ENCODE data around the gene LPIN3. TPM values are rescaled to one million over a fixed set of nuclear protein-coding genes. Genes with fewer than 3 reads are reported as not detected.
"Not testable (repeated sequence)": the region's sequence is repeated elsewhere in the genome, so short reads cannot be mapped to it uniquely, and the experiment has no call there.

LPIN3 gene
- total and polyA plus RNA-seq, 5 experiments from 2014 or later = 0.15 to 1.0 (median 0.44) TPM; not detected in 2

DNA sequence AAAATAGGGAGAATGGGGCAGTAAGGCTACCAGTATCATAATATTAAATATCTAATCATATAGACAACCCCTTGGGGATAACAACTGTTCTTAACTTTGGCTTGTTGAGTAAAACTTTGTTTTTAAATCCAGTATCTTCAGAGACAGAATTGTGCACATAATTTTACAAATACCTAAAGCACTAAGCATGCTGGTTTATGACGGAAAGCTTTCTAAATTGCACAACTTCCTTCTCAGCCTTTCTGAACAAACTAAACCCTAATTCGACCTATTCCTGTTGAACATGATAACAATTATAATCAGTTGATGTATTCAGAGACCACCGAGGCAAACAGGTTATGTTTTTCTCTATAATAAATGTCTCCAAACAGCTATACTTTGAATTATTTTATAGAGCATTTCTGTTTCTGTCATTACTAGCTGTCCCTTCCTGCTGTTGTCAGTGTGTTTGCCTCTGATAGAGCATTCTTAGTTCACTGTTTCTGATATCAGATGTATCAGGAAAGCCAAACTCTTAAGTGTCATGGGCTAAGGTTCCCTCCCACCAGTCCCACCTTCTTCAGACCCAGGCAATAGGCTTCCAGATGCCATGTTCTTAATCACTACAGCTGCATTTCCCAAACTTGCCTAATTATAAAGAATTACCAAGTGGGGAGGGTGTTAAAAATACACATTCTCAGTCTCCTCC is 31.8 kb upstream of the LPIN3 start:
- Mint-ChIP-seq H3K9me3 (no peaks in the 10 kb centered on the region), H3K4me3 (no peak overlapping the region), H3K27ac (no peak overlapping the region), H3K36me3 (peaks cover 0 to 2% (median 0%) of the 10 kb centered on the region in 3 donors), H3K27me3 (no peaks in the 10 kb centered on the region), H3K4me1 (peaks cover 7 to 22% (median 11%) of the 10 kb centered on the region in 4 donors)
- ATAC-seq = no peak
- DNase-seq = no peak
- POLR2A ChIA-PET = no interaction called here

DNA sequence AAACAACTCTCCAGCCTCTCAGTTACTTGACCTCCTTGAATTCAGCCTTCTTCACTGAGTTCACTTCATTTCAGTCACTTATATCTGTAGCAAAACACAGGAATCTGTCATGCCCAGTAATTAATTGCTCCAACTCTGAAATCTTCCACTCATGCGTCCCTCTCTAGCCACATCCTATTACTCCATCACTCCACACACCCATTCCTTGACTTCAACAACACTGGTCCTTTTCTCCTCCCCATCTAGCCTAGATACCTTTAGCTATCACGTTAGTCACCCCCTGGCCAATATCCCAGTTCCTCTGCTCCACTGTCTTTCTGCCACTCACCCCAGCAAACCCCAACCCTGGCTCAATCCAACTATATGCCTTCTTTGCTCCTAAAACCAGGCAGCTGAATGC is 30.8 kb upstream of the LPIN3 start:
- peaks cover 8 to 24% (median 11%) of the 10 kb centered on the region in 4 donors for H3K4me1 Mint-ChIP-seq
- peak overlapping the region in 2 of 10 donors; percentile 17 to 71 for H3K27ac Mint-ChIP-seq
- H3K36me3 Mint-ChIP-seq = peaks cover 0 to 2% (median 0%) of the 10 kb centered on the region in 3 donors
- no peak overlapping the region for H3K4me3 Mint-ChIP-seq
- no peaks in the 10 kb centered on the region for H3K9me3 Mint-ChIP-seq
- ATAC-seq (no peak), DNase-seq (no peak)
- no peaks in the 10 kb centered on the region for H3K27me3 Mint-ChIP-seq
- POLR2A ChIA-PET = no interaction called here

DNA sequence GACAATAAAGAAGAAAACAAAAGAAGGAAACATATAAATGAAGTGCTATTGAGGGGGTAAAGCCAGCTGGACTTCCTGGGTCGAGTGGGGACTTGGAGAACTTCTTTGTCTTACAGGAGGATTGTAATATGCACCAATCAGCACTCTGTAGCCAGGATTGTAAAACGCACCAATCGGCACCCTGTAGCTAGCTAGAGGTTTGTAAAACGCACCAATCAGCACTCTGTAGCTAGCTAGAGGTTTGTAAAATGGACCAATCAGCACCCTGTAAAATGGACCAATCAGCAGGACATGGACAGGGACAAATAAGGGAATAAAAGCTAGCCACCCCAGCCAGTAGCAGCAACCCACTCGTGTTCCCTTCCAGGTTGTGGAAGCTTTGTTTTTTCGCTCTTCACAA is 28.6 kb upstream of the LPIN3 start:
- not testable (repeated sequence) for ATAC-seq, H3K36me3 Mint-ChIP-seq, H3K27me3 Mint-ChIP-seq, H3K27ac Mint-ChIP-seq, H3K4me3 Mint-ChIP-seq, H3K9me3 Mint-ChIP-seq, DNase-seq
- peaks cover 20 to 30% (median 22%) of the 10 kb centered on the region in 4 donors for H3K4me1 Mint-ChIP-seq
- POLR2A ChIA-PET = interaction anchor here (0.6 to 1.0 kb wide), 2 partner anchors 80 to 597 kb away, joined by 3 to 4 read pairs; no protein-coding TSS in a partner anchor

DNA sequence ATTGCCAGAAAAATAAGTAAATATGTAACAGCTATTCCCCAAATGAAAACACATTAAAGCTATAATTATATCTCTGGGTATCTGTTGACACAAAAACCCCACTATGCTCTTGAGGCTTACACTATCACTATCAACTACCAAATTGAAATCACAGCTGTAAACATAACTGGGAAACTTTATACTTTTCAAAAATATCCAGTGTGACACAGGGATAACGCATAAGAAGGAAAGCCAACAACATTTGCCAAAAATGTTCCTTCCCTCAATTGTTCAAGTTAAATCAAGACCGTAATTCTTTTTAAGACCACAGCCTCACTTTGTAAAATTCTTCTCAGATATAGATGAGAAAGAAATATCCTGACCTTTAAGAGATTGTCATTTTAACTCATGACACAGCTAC is 26.2 kb upstream of the LPIN3 start:
- ATAC-seq (no peak), DNase-seq (no peak)
- no peaks in the 10 kb centered on the region for H3K27me3 Mint-ChIP-seq
- peak overlapping the region in 2 of 10 donors; percentile 30 to 33 for H3K4me3 Mint-ChIP-seq
- no peaks in the 10 kb centered on the region for H3K9me3 Mint-ChIP-seq
- peaks cover 0 to 2% (median 0%) of the 10 kb centered on the region in 3 donors for H3K36me3 Mint-ChIP-seq
- H3K4me1 Mint-ChIP-seq = peaks cover 19 to 31% (median 27%) of the 10 kb centered on the region in 4 donors
- POLR2A ChIA-PET = no interaction called here
- no peak overlapping the region for H3K27ac Mint-ChIP-seq

DNA sequence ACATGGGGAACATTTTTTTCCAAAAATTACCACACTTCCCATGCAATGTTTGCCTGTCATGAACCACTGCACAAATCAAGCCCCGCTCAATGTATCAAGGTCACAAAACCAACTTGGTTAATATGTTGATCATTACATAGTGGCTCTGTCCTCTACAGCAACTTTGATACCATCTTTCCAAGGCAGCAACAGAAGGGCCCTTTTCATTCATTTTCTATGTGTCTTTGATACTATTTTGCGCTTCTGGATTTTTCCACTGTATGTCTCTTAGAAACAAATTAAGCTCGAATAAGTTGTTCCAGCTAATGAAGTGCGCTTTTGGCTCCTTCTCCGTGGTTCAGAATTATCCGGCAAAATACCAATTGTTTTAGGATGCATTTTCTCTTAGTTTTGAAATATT is 24.6 kb upstream of the LPIN3 start:
- peaks cover 0 to 2% (median 0%) of the 10 kb centered on the region in 3 donors for H3K36me3 Mint-ChIP-seq
- H3K27me3 Mint-ChIP-seq = no peaks in the 10 kb centered on the region
- peak overlapping the region in 7 of 10 donors; percentile 42 to 92 (median 83) for H3K27ac Mint-ChIP-seq
- H3K9me3 Mint-ChIP-seq = no peaks in the 10 kb centered on the region
- POLR2A ChIA-PET = no interaction called here
- H3K4me1 Mint-ChIP-seq = peaks cover 10 to 26% (median 21%) of the 10 kb centered on the region in 4 donors
- peak overlapping the region; percentile 83 to 95 (median 88) for H3K4me3 Mint-ChIP-seq
- no peak for ATAC-seq
- DNase-seq = no peak

- ATAC-seq (peak; percentile 54 to 64), DNase-seq (peak; percentile 28 to 85 (median 67))
- H3K27ac Mint-ChIP-seq = peak overlapping the region; percentile 71 to 92 (median 82)
- no peaks in the 10 kb centered on the region for H3K9me3 Mint-ChIP-seq
- H3K36me3 Mint-ChIP-seq = no peaks in the 10 kb centered on the region
- POLR2A ChIA-PET = interaction anchor here (0.7 to 1.4 kb wide), 4 partner anchors 13 to 182 kb away, joined by 3 to 8 read pairs (median 4); no protein-coding TSS in a partner anchor
- no peaks in the 10 kb centered on the region for H3K27me3 Mint-ChIP-seq
- peaks cover 9 to 24% (median 21%) of the 10 kb centered on the region in 4 donors for H3K4me1 Mint-ChIP-seq
- peak overlapping the region; percentile 83 to 95 (median 88) for H3K4me3 Mint-ChIP-seq
These were observed 23.7 kb upstream of the LPIN3 start for GRCh38 chr20:41316602-41317545.

- POLR2A ChIA-PET = interaction anchor here (0.7 to 1.4 kb wide), 4 partner anchors 12 to 183 kb away, joined by 3 to 8 read pairs (median 4); no protein-coding TSS in a partner anchor
- peak; percentile 93 to 99 (median 97) for DNase-seq
- H3K4me1 Mint-ChIP-seq = peaks cover 9 to 24% (median 21%) of the 10 kb centered on the region in 4 donors
- H3K27me3 Mint-ChIP-seq = no peaks in the 10 kb centered on the region
- ATAC-seq = peak; percentile 96 to 97
- H3K27ac Mint-ChIP-seq = peak within 1 kb of the TSS; percentile 73 to 92 (median 82)
- H3K4me3 Mint-ChIP-seq = peak within 1 kb of the TSS; percentile 83 to 95 (median 88)
- H3K36me3 Mint-ChIP-seq = no peaks in the 10 kb centered on the region
- no peaks in the 10 kb centered on the region for H3K9me3 Mint-ChIP-seq
These were observed 22.9 kb upstream of the LPIN3 start, which contains the start of gene ZHX3 for GRCh38 chr20:41317546-41318270. ZHX3 (minus strand) TSS chr20:41317731; CDS start chr20:41204916, 112,815 bp downstream.

GRCh38 chr20:41318271-41318649 is 22.4 kb upstream of the LPIN3 start:
- Mint-ChIP-seq H3K27ac (peak overlapping the region in 8 of 10 donors; percentile 20 to 86 (median 72)), H3K9me3 (no peaks in the 10 kb centered on the region), H3K36me3 (no peaks in the 10 kb centered on the region), H3K27me3 (no peaks in the 10 kb centered on the region), H3K4me3 (peak overlapping the region; percentile 49 to 87 (median 72)), H3K4me1 (peaks cover 9 to 24% (median 21%) of the 10 kb centered on the region in 4 donors)
- DNase-seq (no peak), ATAC-seq (no peak)
- POLR2A ChIA-PET = interaction anchor here (1.1 to 1.4 kb wide), 2 partner anchors 161 to 183 kb away, joined by 3 to 8 read pairs; no protein-coding TSS in a partner anchor

DNA sequence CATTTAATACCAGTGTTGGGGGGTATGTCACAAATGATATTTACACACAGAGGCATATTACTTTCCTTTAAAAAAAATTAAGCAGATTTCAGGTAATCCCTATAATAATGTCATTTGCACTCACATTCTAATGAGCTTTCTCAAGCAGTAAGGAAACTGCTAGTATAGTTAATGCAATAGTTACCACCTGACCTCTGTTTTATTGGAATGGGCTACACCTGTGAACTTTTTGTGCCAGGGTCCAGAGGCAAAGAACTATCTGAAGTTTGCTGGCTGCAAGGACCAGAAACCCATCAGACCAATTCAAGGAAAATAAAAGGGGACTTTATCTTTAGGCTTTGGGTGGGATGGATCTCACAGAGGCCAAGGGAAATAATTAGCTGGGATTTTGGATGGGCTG is 20.2 kb upstream of the LPIN3 start:
- POLR2A ChIA-PET = no interaction called here
- Mint-ChIP-seq H3K9me3 (no peaks in the 10 kb centered on the region), H3K27me3 (no peaks in the 10 kb centered on the region), H3K4me3 (no peak overlapping the region), H3K4me1 (peaks cover 9 to 22% (median 20%) of the 10 kb centered on the region in 4 donors), H3K36me3 (no peaks in the 10 kb centered on the region), H3K27ac (peak overlapping the region in 4 of 10 donors; percentile 0 to 52 (median 41))
- ATAC-seq (no peak), DNase-seq (no peak)

DNA sequence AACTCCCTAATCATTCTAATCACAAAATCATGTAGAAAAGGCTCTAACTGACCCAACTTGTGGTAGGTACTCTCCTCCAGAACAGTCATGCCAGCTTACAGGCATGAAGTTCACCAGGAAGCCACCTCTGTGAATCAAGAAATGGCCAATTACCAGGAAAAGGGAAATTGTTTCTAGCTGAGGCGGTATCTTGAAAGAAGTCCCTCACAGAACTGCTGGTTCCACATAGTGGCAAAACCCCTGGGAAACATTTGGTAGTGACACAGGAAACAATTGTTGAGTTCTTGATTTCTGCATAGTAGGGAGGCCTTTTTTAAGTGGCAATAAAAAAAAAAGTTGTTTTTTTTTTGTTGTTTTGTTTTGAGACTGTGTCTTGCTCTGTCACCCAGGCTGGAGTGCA is 19.6 kb upstream of the LPIN3 start:
- Mint-ChIP-seq H3K27me3 (no peaks in the 10 kb centered on the region), H3K27ac (peak overlapping the region in 2 of 10 donors; percentile 51 to 63), H3K4me3 (no peak overlapping the region), H3K9me3 (no peaks in the 10 kb centered on the region), H3K4me1 (peaks cover 9 to 19% (median 17%) of the 10 kb centered on the region in 4 donors), H3K36me3 (no peaks in the 10 kb centered on the region)
- no peak for DNase-seq
- ATAC-seq = no peak
- POLR2A ChIA-PET = no interaction called here

- Mint-ChIP-seq H3K4me1 (peaks cover 5 to 16% (median 13%) of the 10 kb centered on the region in 4 donors), H3K27ac (no peak overlapping the region), H3K36me3 (no peaks in the 10 kb centered on the region), H3K9me3 (no peaks in the 10 kb centered on the region), H3K27me3 (no peaks in the 10 kb centered on the region), H3K4me3 (no peak overlapping the region)
- ATAC-seq (no peak), DNase-seq (no peak)
- POLR2A ChIA-PET = interaction anchor here (0.6 kb wide), 1 partner anchor 286 kb away, joined by 4 read pairs; no protein-coding TSS in a partner anchor
These were observed 13.4 kb upstream of the LPIN3 start for GRCh38 chr20:41327178-41327577.
